Measurements from ENCODE around the gene UBE2D2. TPM values are rescaled to one million over a fixed set of nuclear protein-coding genes. Genes with fewer than 3 reads are reported as not detected.
"Not testable (repeated sequence)": the region's sequence is repeated elsewhere in the genome, so short reads cannot be mapped to it uniquely, and the experiment has no call there.

The UBE2D2 gene
- total RNA-seq, 1 donor from 2014 or later, result 118 TPM

GRCh38 chr5:139619861-139620260 is 58.7 kb downstream of the UBE2D2 start:
- no peak for ATAC-seq
- intact Hi-C loops (cut with micrococcal nuclease), result loop anchor here (10.0 kb wide), 1 partner anchor 45 kb away; no protein-coding TSS in a partner anchor
- DNase-seq, result no peak

GRCh38 chr5:139625398-139625797 is 64.3 kb downstream of the UBE2D2 start:
- intact Hi-C loops (cut with micrococcal nuclease), result loop anchor here (10.0 kb wide), 1 partner anchor 51 kb away; no protein-coding TSS in a partner anchor
- DNase-seq, ATAC-seq: not testable (repeated sequence)

- no peak for DNase-seq
- no peak for ATAC-seq
- intact Hi-C loops (cut with micrococcal nuclease), result loop anchor here (5.0 kb wide), 1 partner anchor 131 kb away; no protein-coding TSS in a partner anchor
These were observed 69.7 kb downstream of the UBE2D2 start for GRCh38 chr5:139630855-139631254.

GRCh38 chr5:139631520-139632165 is 70.5 kb downstream of the UBE2D2 start:
- no peak for ATAC-seq
- intact Hi-C loops (cut with micrococcal nuclease), result loop anchor here (5.0 kb wide), 1 partner anchor 131 kb away; no protein-coding TSS in a partner anchor

GRCh38 chr5:139633295-139634027 is 72.3 kb downstream of the UBE2D2 start:
- DNase-seq (peak; percentile 70), ATAC-seq (peak; percentile 16)
- intact Hi-C loops (cut with micrococcal nuclease), result loop anchor here (5.0 kb wide), 1 partner anchor 129 kb away; no protein-coding TSS in a partner anchor

More at GRCh38 chr5:139631520-139632165, 70.5 kb downstream of the UBE2D2 start:
- no peak for DNase-seq

GRCh38 chr5:139634028-139634325 is 72.8 kb downstream of the UBE2D2 start:
- intact Hi-C loops (cut with micrococcal nuclease), result loop anchor here (5.0 kb wide), 1 partner anchor 128 kb away; no protein-coding TSS in a partner anchor
- no peak for DNase-seq
- ATAC-seq, result no peak

GRCh38 chr5:139634541-139634940 is 73.4 kb downstream of the UBE2D2 start:
- intact Hi-C loops (cut with micrococcal nuclease), result loop anchor here (5.0 kb wide), 1 partner anchor 128 kb away; no protein-coding TSS in a partner anchor
- DNase-seq, result no peak
- no peak for ATAC-seq

GRCh38 chr5:139635191-139635590 is 74.1 kb downstream of the UBE2D2 start:
- DNase-seq (no peak), ATAC-seq (no peak)
- intact Hi-C loops (cut with micrococcal nuclease), result loop anchor here (5.0 kb wide), 1 partner anchor 52 kb away; no protein-coding TSS in a partner anchor

- peak; percentile 87 for DNase-seq
- intact Hi-C loops (cut with micrococcal nuclease), result loop anchor here (5.0 kb wide), 1 partner anchor 52 kb away; no protein-coding TSS in a partner anchor
- ATAC-seq, result peak; percentile 65
These were observed 74.6 kb downstream of the UBE2D2 start for GRCh38 chr5:139635606-139636206.

GRCh38 chr5:139636207-139636792 is 75.2 kb downstream of the UBE2D2 start:
- DNase-seq, result no peak
- intact Hi-C loops (cut with micrococcal nuclease), result loop anchor here (5.0 kb wide), 1 partner anchor 51 kb away; no protein-coding TSS in a partner anchor
- no peak for ATAC-seq

GRCh38 chr5:139636975-139637408 is 75.9 kb downstream of the UBE2D2 start:
- intact Hi-C loops (cut with micrococcal nuclease), result loop anchor here (5.0 kb wide), 1 partner anchor 50 kb away; no protein-coding TSS in a partner anchor
- ATAC-seq (no peak), DNase-seq (no peak)

GRCh38 chr5:139637438-139638089 is 76.4 kb downstream of the UBE2D2 start:
- ATAC-seq, result peak; percentile 81
- DNase-seq, result peak; percentile 94
- intact Hi-C loops (cut with micrococcal nuclease), result loop anchor here (5.0 kb wide), 1 partner anchor 50 kb away; no protein-coding TSS in a partner anchor

GRCh38 chr5:139638090-139638735 is 77.1 kb downstream of the UBE2D2 start:
- DNase-seq (peak; percentile 91), ATAC-seq (peak; percentile 84)
- intact Hi-C loops (cut with micrococcal nuclease), result loop anchor here (5.0 kb wide), 1 partner anchor 49 kb away; no protein-coding TSS in a partner anchor

- ATAC-seq, result no peak
- DNase-seq, result no peak
- intact Hi-C loops (cut with micrococcal nuclease), result loop anchor here (5.0 kb wide), 1 partner anchor 48 kb away; no protein-coding TSS in a partner anchor
These were observed 77.8 kb downstream of the UBE2D2 start for GRCh38 chr5:139638736-139639618.

GRCh38 chr5:139639619-139640380 is 78.7 kb downstream of the UBE2D2 start:
- DNase-seq (peak; percentile 53), ATAC-seq (no peak)
- intact Hi-C loops (cut with micrococcal nuclease), result loop anchor here (5.0 kb wide), 1 partner anchor 48 kb away; no protein-coding TSS in a partner anchor

- DNase-seq, result no peak
- intact Hi-C loops (cut with micrococcal nuclease), result no loop called here
These were observed 79.4 kb downstream of the UBE2D2 start for GRCh38 chr5:139640421-139641115.

More at GRCh38 chr5:139640421-139641115, 79.4 kb downstream of the UBE2D2 start:
- no peak for ATAC-seq
